Coronary artery (tissue), 2 donors: ENCODE measurements around the gene ARCN1.
"Not testable (repeated sequence)": the region's sequence is repeated elsewhere in the genome, so short reads cannot be mapped to it uniquely, and the experiment has no call there.

Experiments
- DNase-seq: peaks from one replicate; pipeline ENCODE4 v3.0.0-alpha.2; 2017; ENCODE audit warnings: low spot score
- H3K27ac ChIP-seq, 2 donors: fragments of 200-600 bp; sonication (generic); one replicate each; pipeline ENCODE4 v1.5.1; 2016 to 2019
- H3K4me3 ChIP-seq: fragments of 200-600 bp; sonication (generic); 2 replicates; pipeline ENCODE4 v1.5.1; 2016; ENCODE audit warnings: mild to moderate bottlenecking, moderate library complexity
- CTCF ChIP-seq: fragments of 200-600 bp; sonication (generic); IDR thresholded peaks from one replicate; pipeline ENCODE4 v1.5.1; 2019; ENCODE audit warnings: antibody characterized with exemption

Gene ARCN1

GRCh38 chr11:118594984-118595383, 22.8 kb downstream of the ARCN1 start:
- H3K27ac ChIP-seq, result peak overlapping the region; percentile 87 to 89
- H3K4me3 ChIP-seq, DNase-seq: not testable (repeated sequence)
- peak; percentile 19 for TF ChIP-seq CTCF

- no peak for DNase-seq
- H3K4me3 ChIP-seq, result no peak overlapping the region
- TF ChIP-seq CTCF, result no peak
- peak overlapping the region in 1 of 2 donors; percentile 44 for H3K27ac ChIP-seq
Observed at GRCh38 chr11:118596224-118597146, 24.3 kb downstream of the ARCN1 start.

- no peak for DNase-seq
Observed at GRCh38 chr11:118597556-118597955, 25.3 kb downstream of the ARCN1 start.

GRCh38 chr11:118602331-118602730, 30.1 kb downstream of the ARCN1 start:
- DNase-seq, result no peak
- peak overlapping the region; percentile 27 to 38 for H3K27ac ChIP-seq
- no peak overlapping the region for H3K4me3 ChIP-seq
- no peak for TF ChIP-seq CTCF

More at GRCh38 chr11:118597556-118597955, 25.3 kb downstream of the ARCN1 start:
- TF ChIP-seq CTCF, result no peak
- Histone ChIP-seq H3K4me3 (no peak overlapping the region), H3K27ac (no peak overlapping the region)

- H3K4me3 ChIP-seq, DNase-seq: not testable (repeated sequence)
- peak overlapping the region in 1 of 2 donors; percentile 65 for H3K27ac ChIP-seq
Observed at GRCh38 chr11:118603709-118604108, 31.5 kb downstream of the ARCN1 start.

GRCh38 chr11:118604566-118604965, 32.4 kb downstream of the ARCN1 start:
- peak overlapping the region; percentile 69 to 98 for H3K27ac ChIP-seq
- TF ChIP-seq CTCF, result no peak
- no peak for DNase-seq
- H3K4me3 ChIP-seq, result no peak overlapping the region

GRCh38 chr11:118605116-118605867, 33.1 kb downstream of the ARCN1 start:
- Histone ChIP-seq H3K27ac (peak overlapping the region; percentile 69 to 98), H3K4me3 (peak overlapping the region; percentile 90)
- peak; percentile 94 for DNase-seq
- TF ChIP-seq CTCF, result no peak
